WERI-Rb-1 (cell line): ENCODE measurements around the gene TMTC4.
"Not testable (repeated sequence)": the region's sequence is repeated elsewhere in the genome, so short reads cannot be mapped to it uniquely, and the experiment has no call there.

Experiments
- DNase-seq: peaks from one replicate; pipeline ENCODE4 v3.0.0-alpha.2; 2020
- H3K27ac ChIP-seq: fragments of 250-450 bp; sonication (Bioruptor Pico); 2 replicates; pipeline ENCODE4 v1.5.1; 2020; ENCODE audit warnings: mild to moderate bottlenecking, moderate library complexity
- H3K27me3 ChIP-seq: fragments of 250-450 bp; sonication (Bioruptor Pico); 2 replicates; pipeline ENCODE4 v1.5.1; 2021; ENCODE audit warnings: mild to moderate bottlenecking, low read depth, moderate library complexity; ENCODE audit not compliant: insufficient read depth, severe bottlenecking
- H3K36me3 ChIP-seq: fragments of 250-450 bp; sonication (Bioruptor Pico); 2 replicates; pipeline ENCODE4 v1.5.1; 2020; ENCODE audit warnings: mild to moderate bottlenecking, moderate library complexity
- H3K4me3 ChIP-seq: 2 replicates; pipeline ENCODE4 v1.5.1; 2011; ENCODE audit warnings: low read depth, mild to moderate bottlenecking, control low read depth, low read length
- H3K9me3 ChIP-seq: fragments of 250-450 bp; sonication (Bioruptor Pico); 2 replicates; pipeline ENCODE4 v1.5.1; 2021; ENCODE audit warnings: mild to moderate bottlenecking, moderate library complexity; ENCODE audit not compliant: severe bottlenecking
- TF ChIP-seq, protein P1 (sequence below): IDR thresholded peaks from 2 replicates; pipeline ENCODE4 v1.5.1; 2011; ENCODE audit warnings: low read depth, mild to moderate bottlenecking, control low read depth, inconsistent platforms, low read length

TMTC4 gene

DNA sequence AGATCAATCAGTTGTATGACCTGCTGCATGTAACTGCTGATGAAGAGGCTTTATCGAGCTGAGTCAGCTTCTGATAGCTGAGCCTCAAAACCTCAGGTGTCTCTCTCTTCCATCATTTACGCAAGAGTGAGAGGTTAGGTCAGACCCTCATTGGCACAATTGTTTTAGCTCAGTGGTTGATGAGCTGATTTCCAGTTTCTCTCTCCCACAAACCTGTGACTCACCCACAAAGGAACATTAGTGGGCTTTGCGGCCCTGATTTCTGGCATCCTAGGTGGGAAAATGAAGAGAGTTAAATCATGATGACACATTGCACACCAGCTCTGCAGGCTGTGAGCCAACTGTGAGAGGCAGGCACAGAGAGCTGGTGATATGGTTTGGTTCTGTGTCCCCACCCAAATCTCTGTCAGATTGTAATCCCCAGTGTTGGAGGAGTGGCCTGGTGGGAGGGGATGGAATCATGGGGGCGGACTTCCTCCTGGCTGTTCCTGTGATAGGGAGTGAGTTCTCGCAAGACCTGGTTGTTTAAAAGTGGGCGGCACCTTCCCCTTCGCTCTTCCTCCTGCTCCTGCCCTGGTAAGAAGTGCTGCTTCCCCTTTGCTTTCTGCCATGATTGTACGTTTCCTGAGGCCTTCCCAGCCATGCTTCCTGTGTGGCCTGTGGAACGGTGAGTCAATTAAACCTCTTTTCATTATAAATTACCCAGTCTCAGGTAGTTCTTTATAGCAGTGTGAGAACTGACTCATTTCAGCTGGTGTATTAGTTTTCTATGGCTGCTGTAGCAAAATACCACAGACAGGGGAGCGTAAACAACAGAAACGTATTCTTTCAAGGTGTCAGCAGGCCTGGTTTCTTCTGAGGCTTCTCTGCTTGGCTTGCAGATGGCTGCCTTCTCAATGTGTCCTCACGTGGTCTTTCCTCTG, 33.5 kb upstream of the TMTC4 start:
- no peak for DNase-seq

DNA sequence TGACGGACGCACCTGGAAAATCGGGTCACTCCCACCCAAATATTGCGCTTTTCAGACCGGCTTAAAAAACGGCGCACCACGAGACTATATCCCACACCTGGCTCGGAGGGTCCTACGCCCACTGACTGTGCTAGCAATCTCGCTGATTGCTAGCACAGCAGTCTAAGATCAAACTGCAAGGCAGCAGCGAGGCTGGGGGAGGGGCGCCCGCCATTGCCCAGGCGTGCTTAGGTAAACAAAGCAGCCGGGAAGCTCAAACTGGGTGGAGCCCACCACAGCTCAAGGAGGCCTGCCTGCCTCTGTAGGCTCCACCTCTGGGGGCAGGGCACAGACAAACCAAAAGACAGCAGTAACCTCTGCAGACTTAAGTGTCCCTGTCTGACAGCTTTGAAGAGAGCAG, 23.7 kb upstream of the TMTC4 start:
- not testable (repeated sequence) for DNase-seq, H3K27ac ChIP-seq, H3K9me3 ChIP-seq, H3K4me3 ChIP-seq, H3K36me3 ChIP-seq, H3K27me3 ChIP-seq

More for the DNA sequence above, 33.5 kb upstream of the TMTC4 start:
- H3K27ac ChIP-seq = no peak overlapping the region
- peaks cover 1% of the 10 kb centered on the region for H3K9me3 ChIP-seq
- TF ChIP-seq, protein P1, sequence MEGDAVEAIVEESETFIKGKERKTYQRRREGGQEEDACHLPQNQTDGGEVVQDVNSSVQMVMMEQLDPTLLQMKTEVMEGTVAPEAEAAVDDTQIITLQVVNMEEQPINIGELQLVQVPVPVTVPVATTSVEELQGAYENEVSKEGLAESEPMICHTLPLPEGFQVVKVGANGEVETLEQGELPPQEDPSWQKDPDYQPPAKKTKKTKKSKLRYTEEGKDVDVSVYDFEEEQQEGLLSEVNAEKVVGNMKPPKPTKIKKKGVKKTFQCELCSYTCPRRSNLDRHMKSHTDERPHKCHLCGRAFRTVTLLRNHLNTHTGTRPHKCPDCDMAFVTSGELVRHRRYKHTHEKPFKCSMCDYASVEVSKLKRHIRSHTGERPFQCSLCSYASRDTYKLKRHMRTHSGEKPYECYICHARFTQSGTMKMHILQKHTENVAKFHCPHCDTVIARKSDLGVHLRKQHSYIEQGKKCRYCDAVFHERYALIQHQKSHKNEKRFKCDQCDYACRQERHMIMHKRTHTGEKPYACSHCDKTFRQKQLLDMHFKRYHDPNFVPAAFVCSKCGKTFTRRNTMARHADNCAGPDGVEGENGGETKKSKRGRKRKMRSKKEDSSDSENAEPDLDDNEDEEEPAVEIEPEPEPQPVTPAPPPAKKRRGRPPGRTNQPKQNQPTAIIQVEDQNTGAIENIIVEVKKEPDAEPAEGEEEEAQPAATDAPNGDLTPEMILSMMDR = no peak
- H3K36me3 ChIP-seq = no peaks in the 10 kb centered on the region
- no peaks in the 10 kb centered on the region for H3K27me3 ChIP-seq
- no peak overlapping the region for H3K4me3 ChIP-seq

- H3K4me3 ChIP-seq = no peak overlapping the region
- peaks cover 4% of the 10 kb centered on the region for H3K9me3 ChIP-seq
- H3K36me3 ChIP-seq = no peaks in the 10 kb centered on the region
- no peak overlapping the region for H3K27ac ChIP-seq
- peaks cover 4% of the 10 kb centered on the region for H3K27me3 ChIP-seq
- TF ChIP-seq, protein P1 = no peak
- no peak for DNase-seq
Measured at GRCh38 chr13:100695509-100695773, 20.8 kb upstream of the TMTC4 start.

GRCh38 chr13:100694722-100695508, 20.3 kb upstream of the TMTC4 start:
- no peak overlapping the region for H3K27ac ChIP-seq
- H3K36me3 ChIP-seq = no peaks in the 10 kb centered on the region
- DNase-seq = peak; percentile 79
- no peak overlapping the region for H3K4me3 ChIP-seq
- TF ChIP-seq, protein P1 = peak; percentile 98
- peaks cover 9% of the 10 kb centered on the region for H3K9me3 ChIP-seq
- H3K27me3 ChIP-seq = peaks cover 4% of the 10 kb centered on the region

DNA sequence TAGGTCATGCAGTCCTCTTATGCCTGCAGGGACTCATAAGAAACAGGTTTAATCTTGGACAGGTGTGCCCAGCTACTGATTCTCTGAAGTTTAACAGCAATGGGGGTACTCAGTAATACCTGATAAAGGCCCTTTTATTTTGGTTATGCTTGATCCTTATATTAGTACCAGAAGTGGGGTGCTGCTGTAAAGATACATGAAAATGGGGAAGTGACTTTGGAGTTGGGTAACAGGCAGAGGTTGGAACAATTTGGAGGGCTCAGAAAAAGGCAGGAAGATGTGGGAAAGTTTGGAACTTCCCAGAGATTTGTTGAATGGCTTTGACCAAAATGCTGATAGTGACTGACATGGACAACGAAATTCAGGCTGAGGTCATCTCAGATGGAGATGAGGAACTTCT, 14.6 kb upstream of the TMTC4 start:
- Histone ChIP-seq H3K27me3 (no peaks in the 10 kb centered on the region), H3K27ac (no peak overlapping the region), H3K36me3 (no peaks in the 10 kb centered on the region), H3K4me3 (no peak overlapping the region), H3K9me3 (peaks cover 24% of the 10 kb centered on the region)
- no peak for DNase-seq
- TF ChIP-seq, protein P1 = no peak

- H3K4me3 ChIP-seq = no peak overlapping the region
- no peaks in the 10 kb centered on the region for H3K36me3 ChIP-seq
- no peak for DNase-seq
- H3K27ac ChIP-seq = no peak overlapping the region
- H3K27me3 ChIP-seq = no peaks in the 10 kb centered on the region
- TF ChIP-seq, protein P1 = no peak
- peaks cover 9% of the 10 kb centered on the region for H3K9me3 ChIP-seq
Measured at GRCh38 chr13:100680131-100680530, 5.5 kb upstream of the TMTC4 start.

- H3K27ac ChIP-seq, H3K9me3 ChIP-seq, H3K36me3 ChIP-seq, H3K4me3 ChIP-seq, DNase-seq, H3K27me3 ChIP-seq: not testable (repeated sequence)
Measured at GRCh38 chr13:100677128-100677527, 2.5 kb upstream of the TMTC4 start.
